ENCODE data around the gene HOXB9.

GRCh38 chr17:48589060-48589830, 36.9 kb downstream of the HOXB9 start:
- no peak for TF ChIP-seq BHLHE40 (IDR thresholded peaks at IDR 0.05; ENCODE audit: borderline replicate concordance)
- TF ChIP-seq SUZ12 (IDR thresholded peaks at IDR 0.05), result no peak
- TF ChIP-seq FOXK2 (IDR thresholded peaks at IDR 0.05), result no peak
- TF ChIP-seq FOXM1 (IDR thresholded peaks at IDR 0.05; ENCODE audit: borderline replicate concordance), result no peak
- TF ChIP-seq PKNOX1 (IDR thresholded peaks at IDR 0.05), result no peak
- no peak for TF ChIP-seq FOXA1 (IDR thresholded peaks at IDR 0.05)
- no peak for TF ChIP-seq ZNF384 (IDR thresholded peaks at IDR 0.05)
- TF ChIP-seq ARNT (IDR thresholded peaks at IDR 0.05), result no peak
- TF ChIP-seq CTBP1 (IDR thresholded peaks at IDR 0.05; ENCODE audit: borderline replicate concordance), result no peak
- no peak for TF ChIP-seq LEF1 (IDR thresholded peaks at IDR 0.05; ENCODE audit: borderline replicate concordance)
- no peak for TF ChIP-seq ELF4 (IDR thresholded peaks at IDR 0.05)
- TF ChIP-seq TARDBP (IDR thresholded peaks at IDR 0.05), result no peak
